HL-60/S4 treated with phorbol 12-myristate 13-acetate at 8.2 ng/mL for 4 days and 3 days (cell line): ENCODE results near the gene KCNK3.

Source experiments
- in situ Hi-C: fragments of 300-500 bp; cut with MboI; formaldehyde crosslinking; loops from 2 replicates; pipeline ENCODE4 v1.15.0; 2022; ENCODE audit warnings: low sequenced_read_pairs

Gene KCNK3

GRCh38 chr2:26772064-26773001 lies 79.8 kb downstream of the KCNK3 start:
- in situ Hi-C loops = no loop called here

GRCh38 chr2:26776195-26776800 lies 83.8 kb downstream of the KCNK3 start:
- in situ Hi-C loops = no loop called here

GRCh38 chr2:26778098-26778497 lies 85.6 kb downstream of the KCNK3 start:
- in situ Hi-C loops = no loop called here

- in situ Hi-C loops = no loop called here
These were observed 86.0 kb downstream of the KCNK3 start for GRCh38 chr2:26778507-26778906.

GRCh38 chr2:26780203-26780760 lies 87.8 kb downstream of the KCNK3 start:
- in situ Hi-C loops = no loop called here
